K562 (cell line): ENCODE measurements around the gene NECAB3. TPM values are rescaled to one million over a fixed set of nuclear protein-coding genes. Genes with fewer than 3 reads are reported as not detected.

Experiments used
- CHCHD3 ChIP-seq: fragments of 250-450 bp; sonication (Bioruptor Pico); IDR thresholded peaks from 2 replicates; pipeline ENCODE4 v2.1.2; 2022; ENCODE audit warnings: mild to moderate bottlenecking
- DPF2 ChIP-seq: fragments of 450-650 bp; IDR thresholded peaks from 2 replicates; pipeline ENCODE4 v1.6.1; 2016
- KDM1A ChIP-seq, 2 experiments: fragments of 450-650 bp; IDR thresholded peaks; 2 replicates each; pipeline ENCODE4 v1.6.1; 2016; ENCODE audit warnings: mild to moderate bottlenecking in 2 of 2
- PRPF4 ChIP-seq: fragments of 200-400 bp; formaldehyde crosslinking; IDR thresholded peaks from one replicate; pipeline ENCODE4 v1.6.1; 2017; ENCODE audit warnings: low read length, low read depth, mild to moderate bottlenecking; ENCODE audit not compliant: insufficient read depth, poor library complexity, severe bottlenecking
- RBM39 ChIP-seq: fragments of 200-400 bp; formaldehyde crosslinking; optimal IDR thresholded peaks from 2 replicates; pipeline ENCODE3; 2018; ENCODE audit warnings: low read depth, low read length
- SMARCA4 ChIP-seq: fragments of 450-650 bp; IDR thresholded peaks from 2 replicates; pipeline ENCODE4 v1.6.1; 2016
- ZNF561 ChIP-seq: fragments of 450-650 bp; formaldehyde crosslinking; conservative IDR thresholded peaks from 2 replicates; pipeline ENCODE4 v1.4.0; 2020; ENCODE audit warnings: mild to moderate bottlenecking, moderate library complexity
- ZNF586 ChIP-seq: fragments of 450-650 bp; formaldehyde crosslinking; conservative IDR thresholded peaks from 2 replicates; pipeline ENCODE4 v1.4.0; 2020; ENCODE audit warnings: mild to moderate bottlenecking, moderate library complexity
- polyA plus RNA-seq, 8 experiments: library from polyadenylated mRNA; depleted of rRNA in 4 of 8; stranded (reverse) in 5 of 8; unstranded in 3 of 8; fragments of >200 nt; fragmentation: Nextera tagmentation in 2 of 8; fragmentation: Illumina TruSeq in 1 of 8; extraction: Ambion mirVana in 2 of 8; extraction: Trizol in 1 of 8; gene quantifications; 2 replicates each; pipeline versions ENCODE4 v1.2.1 to v1.2.3, GENCODE V29; 2011 to 2014; ENCODE audit warnings: inconsistent platforms in 1 of 8, missing spikeins in 1 of 8
- total RNA-seq, 7 experiments: library from RNA; depleted of rRNA in 6 of 7; stranded (reverse); fragments of >200 nt in 6 of 7; fragmentation: Illumina TruSeq in 2 of 7; extraction: Trizol in 2 of 7; gene quantifications; 2 replicates each; pipeline versions ENCODE4 v1.2.1 to v1.2.3, GENCODE V29; 2011 to 2021; ENCODE audit warnings: low replicate concordance in 1 of 7
- TF ChIP-seq, protein P1 (sequence below), 2 experiments: fragments of 150-350 bp in 1 of 2; IDR thresholded peaks; 2 replicates each; pipeline ENCODE4 v1.6.1; 2012 to 2016; ENCODE audit warnings: low read depth in 2 of 2, low read length in 2 of 2, mild to moderate bottlenecking in 1 of 2, moderate library complexity in 1 of 2

The NECAB3 gene
- total and polyA plus RNA-seq, 9 of the 15 experiments (the other 6 are each of a cell fraction or from before 2014, with no cell fraction given): 0.94 to 63.3 (median 31.5) TPM

DNA sequence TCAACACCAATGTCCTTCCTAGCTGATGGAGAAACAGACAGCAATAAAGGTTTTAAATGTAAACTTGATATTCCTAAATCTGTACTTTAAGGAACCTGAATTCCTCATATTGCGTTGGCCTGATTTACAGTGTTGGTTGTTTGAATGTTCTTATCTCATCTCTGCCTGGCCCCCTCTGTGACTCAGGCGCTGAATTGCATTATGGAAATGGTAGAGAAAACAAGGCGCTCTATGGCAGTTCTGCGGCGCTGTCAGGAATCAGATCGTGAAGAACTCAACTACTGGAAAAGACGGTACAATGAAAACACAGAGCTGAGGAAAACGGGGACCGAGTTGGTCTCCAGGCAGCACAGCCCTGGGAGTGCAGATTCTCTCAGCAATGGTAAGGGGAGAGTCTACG lies 44.7 kb downstream of the NECAB3 start (continued):
- TF ChIP-seq PRPF4 (no peak), DPF2 (0 out of 2 replicates have a peak, but pooled peaks have one; percentile 35), RBM39 (no peak), KDM1A (IDR thresholded peaks at IDR 0.05) (peak in 1 of 2 experiments; percentile 21; a peak in 1 of 4 replicates), ZNF586 (no peak), ZNF561 (no peak), CHCHD3 (CRISPR knock-in tag) (no peak), SMARCA4 (0 out of 2 replicates have a peak, but pooled peaks have one; percentile 23)
- TF ChIP-seq, protein P1, sequence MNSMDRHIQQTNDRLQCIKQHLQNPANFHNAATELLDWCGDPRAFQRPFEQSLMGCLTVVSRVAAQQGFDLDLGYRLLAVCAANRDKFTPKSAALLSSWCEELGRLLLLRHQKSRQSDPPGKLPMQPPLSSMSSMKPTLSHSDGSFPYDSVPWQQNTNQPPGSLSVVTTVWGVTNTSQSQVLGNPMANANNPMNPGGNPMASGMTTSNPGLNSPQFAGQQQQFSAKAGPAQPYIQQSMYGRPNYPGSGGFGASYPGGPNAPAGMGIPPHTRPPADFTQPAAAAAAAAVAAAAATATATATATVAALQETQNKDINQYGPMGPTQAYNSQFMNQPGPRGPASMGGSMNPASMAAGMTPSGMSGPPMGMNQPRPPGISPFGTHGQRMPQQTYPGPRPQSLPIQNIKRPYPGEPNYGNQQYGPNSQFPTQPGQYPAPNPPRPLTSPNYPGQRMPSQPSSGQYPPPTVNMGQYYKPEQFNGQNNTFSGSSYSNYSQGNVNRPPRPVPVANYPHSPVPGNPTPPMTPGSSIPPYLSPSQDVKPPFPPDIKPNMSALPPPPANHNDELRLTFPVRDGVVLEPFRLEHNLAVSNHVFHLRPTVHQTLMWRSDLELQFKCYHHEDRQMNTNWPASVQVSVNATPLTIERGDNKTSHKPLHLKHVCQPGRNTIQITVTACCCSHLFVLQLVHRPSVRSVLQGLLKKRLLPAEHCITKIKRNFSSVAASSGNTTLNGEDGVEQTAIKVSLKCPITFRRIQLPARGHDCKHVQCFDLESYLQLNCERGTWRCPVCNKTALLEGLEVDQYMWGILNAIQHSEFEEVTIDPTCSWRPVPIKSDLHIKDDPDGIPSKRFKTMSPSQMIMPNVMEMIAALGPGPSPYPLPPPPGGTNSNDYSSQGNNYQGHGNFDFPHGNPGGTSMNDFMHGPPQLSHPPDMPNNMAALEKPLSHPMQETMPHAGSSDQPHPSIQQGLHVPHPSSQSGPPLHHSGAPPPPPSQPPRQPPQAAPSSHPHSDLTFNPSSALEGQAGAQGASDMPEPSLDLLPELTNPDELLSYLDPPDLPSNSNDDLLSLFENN (IDR thresholded peaks at IDR 0.05; ENCODE audit: low read depth in 2 of 2, low read length in 2 of 2): no peak
- TF ChIP-seq, all 486 proteins: peak for 8
